B cell (primary cell): ENCODE measurements around the gene CD79A. TPM values are rescaled to one million over a fixed set of nuclear protein-coding genes. Genes with fewer than 3 reads are reported as not detected.
"Not testable (repeated sequence)": the region's sequence is repeated elsewhere in the genome, so short reads cannot be mapped to it uniquely, and the experiment has no call there.

ENCODE experiments used
- ATAC-seq: fragments of 200-7000 bp; cut with Tn5 transposase; one replicate; pipeline ENCODE4 v1.10.0; 2021; ENCODE audit warnings: low read depth, mild to moderate bottlenecking, moderate number of reproducible peaks, moderate library complexity
- CTCF ChIA-PET: fragments of 350-600 bp; sonication (Branson Sonifier 250); formaldehyde crosslinking; loops from one replicate; lab custom pipeline; 2021; ENCODE audit warnings: antibody characterized with exemption, inconsistent platforms; lab: Charles Lee
- POLR2A ChIA-PET: fragments of 350-600 bp; sonication (Branson Sonifier 250); formaldehyde crosslinking; loops from one replicate; lab custom pipeline; 2021; ENCODE audit warnings: antibody characterized with exemption; lab: Charles Lee
- DNase-seq: peaks from one replicate; pipeline ENCODE4 v3.0.0; 2013
- H2AFZ ChIP-seq: 2 replicates; pipeline ENCODE4 v1.6.1; 2012; ENCODE audit warnings: mild to moderate bottlenecking, low read depth, low read length; ENCODE audit not compliant: insufficient read depth, poor library complexity, severe bottlenecking
- H3K27ac ChIP-seq, 2 donors: 1 replicate in 1 of 2; 2 replicates in 1 of 2; pipeline ENCODE4 v1.5.1; 2012 to 2013; ENCODE audit warnings: low read length in 2 of 2, mild to moderate bottlenecking in 2 of 2, moderate library complexity in 1 of 2
- H3K27me3 ChIP-seq, 4 experiments: fragments of 200-600 bp in 1 of 4; sonication (generic) in 1 of 4; replicated peaks in 1 of 4; 1 replicate in 2 of 4; 2 replicates in 2 of 4; pipeline versions ENCODE4 v1.6.1 to v1.7.0; 2013 to 2016; ENCODE audit warnings: low read length in 3 of 4, mild to moderate bottlenecking in 2 of 4, mixed read lengths in 1 of 4, moderate library complexity in 1 of 4; ENCODE audit not compliant: insufficient read depth in 4 of 4, control insufficient read depth in 3 of 4; ENCODE audit errors: control extremely low read depth in 1 of 4
- H3K36me3 ChIP-seq, 2 experiments: replicated peaks in 1 of 2; 1 replicate in 1 of 2; 2 replicates in 1 of 2; pipeline versions ENCODE4 v1.6.1 to v1.7.1; 2013; ENCODE audit warnings: low read length in 1 of 2; ENCODE audit not compliant: insufficient read depth in 2 of 2, control insufficient read depth in 1 of 2; ENCODE audit errors: control extremely low read depth in 1 of 2, extremely low read depth in 1 of 2
- H3K4me1 ChIP-seq, 2 donors: fragments of 200-600 bp in 1 of 2; sonication (generic) in 1 of 2; 1 replicate in 1 of 2; 2 replicates in 1 of 2; pipeline versions ENCODE4 v1.5.1 to v1.6.1; 2013 to 2017; ENCODE audit warnings: low read length in 2 of 2; ENCODE audit not compliant: control insufficient read depth in 2 of 2, insufficient read depth in 2 of 2
- H3K4me2 ChIP-seq: replicated peaks from 2 replicates; pipeline ENCODE3; 2012; ENCODE audit warnings: mild to moderate bottlenecking, low read depth, low read length; ENCODE audit not compliant: poor library complexity, severe bottlenecking
- H3K4me3 ChIP-seq, 5 experiments: fragments of 200-600 bp in 1 of 5; sonication (generic) in 1 of 5; 1 replicate in 3 of 5; 2 replicates in 2 of 5; pipeline versions ENCODE4 v1.5.1 to v1.7.0; 2011 to 2016; ENCODE audit warnings: low read length in 4 of 5, mild to moderate bottlenecking in 4 of 5, low read depth in 2 of 5, control low read depth in 1 of 5, moderate library complexity in 1 of 5; ENCODE audit not compliant: insufficient read depth in 1 of 5; ENCODE audit errors: control extremely low read depth in 1 of 5, extremely low read depth in 1 of 5
- H3K79me2 ChIP-seq: fragments of 200-600 bp; sonication (generic); one replicate; pipeline ENCODE4 v1.6.0; 2016; ENCODE audit warnings: low read length; ENCODE audit not compliant: control insufficient read depth, insufficient read depth
- H3K9ac ChIP-seq: fragments of 200-600 bp; sonication (generic); 2 replicates; pipeline ENCODE4 v1.6.1; 2017; ENCODE audit warnings: mild to moderate bottlenecking, low read length, moderate library complexity
- H3K9me3 ChIP-seq, 3 donors: one replicate each; pipeline versions ENCODE4 v1.6.1 to v1.7.1; 2013; ENCODE audit warnings: low read length in 2 of 3; ENCODE audit not compliant: control insufficient read depth in 2 of 3, insufficient read depth in 1 of 3; ENCODE audit errors: control extremely low read depth in 1 of 3
- H4K20me1 ChIP-seq: 2 replicates; pipeline ENCODE4 v1.6.0; 2012; ENCODE audit warnings: mild to moderate bottlenecking, low read length; ENCODE audit not compliant: insufficient read depth, control insufficient read depth, poor library complexity, severe bottlenecking
- H3K27ac Mint-ChIP-seq: one replicate; pipeline ENCODE4 v1.8.0; 2021; ENCODE audit warnings: mixed read lengths
- H3K27me3 Mint-ChIP-seq: one replicate; pipeline ENCODE4 v1.8.0; 2021; ENCODE audit warnings: mixed read lengths
- H3K4me1 Mint-ChIP-seq: one replicate; pipeline ENCODE4 v1.8.0; 2021; ENCODE audit warnings: mixed read lengths
- H3K4me3 Mint-ChIP-seq: one replicate; pipeline ENCODE4 v1.8.0; 2021; ENCODE audit warnings: mixed read lengths
- H3K9me3 Mint-ChIP-seq: one replicate; pipeline ENCODE4 v1.8.0; 2022; ENCODE audit warnings: mixed read lengths; ENCODE audit not compliant: insufficient read depth
- EZH2 ChIP-seq: IDR thresholded peaks from 2 replicates; pipeline ENCODE4 v1.6.1; 2012; ENCODE audit warnings: borderline replicate concordance, low read depth, mild to moderate bottlenecking, moderate library complexity, low read length; ENCODE audit not compliant: insufficient read depth, poor library complexity, severe bottlenecking
- WGBS: methylation state at CpG from one replicate; pipeline ENCODE4 v1.1.5; 2013; ENCODE audit warnings: missing lambda C conversion rate; ENCODE audit not compliant: insufficient coverage; 5-methylcytosine and 5-hydroxymethylcytosine counted together
- intact Hi-C: fragments of 100-400 bp; cut with micrococcal nuclease; formaldehyde crosslinking; loops from one replicate; pipeline ENCODE4 v1.10.0; 2022
- polyA plus RNA-seq: library from polyadenylated mRNA; depleted of rRNA; stranded (reverse); fragments of >200 nt; gene quantifications from 2 replicates; pipeline ENCODE4 v1.2.3, GENCODE V29; 2012
- total RNA-seq, 2 donors: library from RNA; stranded (reverse); fragments of 120-200 nt in 1 of 2; gene quantifications; 1 replicate in 1 of 2; 2 replicates in 1 of 2; pipeline versions ENCODE4 v1.2.3 to v1.2.4, GENCODE V29; 2013 to 2022
- TF ChIP-seq, protein P1 (sequence below): fragments of 200-600 bp; IDR thresholded peaks from one replicate; pipeline ENCODE4 v1.8.0; 2022; ENCODE audit warnings: antibody characterized with exemption, mild to moderate bottlenecking

Gene CD79A
- total and polyA plus RNA-seq, 2 donors (not counting 1 experiment from before 2014, with no cell fraction given) = 1,280 to 1,471 TPM

DNA sequence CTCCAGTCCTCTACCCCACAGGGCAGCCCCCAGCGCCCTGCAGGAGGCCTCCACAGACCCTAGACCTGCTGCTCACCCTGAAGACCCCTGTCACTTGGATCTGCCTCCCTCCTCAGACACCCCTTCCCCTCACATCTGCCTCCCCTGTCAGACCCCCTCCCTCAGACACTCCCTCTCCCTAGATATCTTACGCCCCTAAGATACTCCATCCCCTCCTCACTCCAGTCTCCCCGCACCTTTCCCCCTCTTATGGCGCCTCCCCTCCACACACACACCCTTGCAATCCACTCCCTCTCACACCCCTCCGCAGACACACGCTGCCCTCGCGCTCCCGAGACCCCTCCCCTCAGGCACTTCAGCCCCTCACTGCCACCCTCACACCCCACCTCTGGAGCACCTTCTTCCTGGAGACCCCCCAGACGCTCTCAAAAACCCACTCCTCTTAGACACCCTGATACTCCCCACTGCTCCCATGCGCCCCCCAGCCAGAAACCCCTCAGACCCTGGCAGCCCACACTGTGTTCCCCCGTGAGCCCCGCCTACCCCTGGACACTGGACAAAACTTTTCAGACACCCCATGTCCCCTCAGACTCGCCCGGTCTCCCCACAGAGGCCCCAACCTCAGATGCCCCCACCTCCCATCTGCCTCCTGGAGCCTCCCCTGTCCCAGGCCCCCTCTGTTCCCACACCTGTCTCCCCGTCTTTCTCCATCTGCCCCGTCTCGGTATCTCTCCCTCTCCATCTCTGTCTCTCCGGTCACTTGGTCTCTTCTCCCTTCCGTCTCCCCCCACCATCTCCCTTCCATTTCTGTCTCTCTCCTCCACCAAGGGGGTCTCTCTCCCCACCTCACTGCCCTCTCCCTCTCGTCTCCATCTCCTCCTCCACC lies 36.7 kb downstream of the CD79A start:
- Histone ChIP-seq H2AFZ (no peak overlapping the region), H3K36me3 (no peaks in the 10 kb centered on the region), H3K27ac (no peak overlapping the region), H4K20me1 (peaks cover 54% of the 10 kb centered on the region), H3K4me2 (peak overlapping the region; percentile 58), H3K4me1 (peaks cover 44 to 46% of the 10 kb centered on the region in 2 donors), H3K27me3 (peaks cover 0 to 63% (median 39%) of the 10 kb centered on the region in 4 experiments), H3K9ac (no peak overlapping the region), H3K9me3 (peaks cover 0 to 18% (median 0%) of the 10 kb centered on the region in 3 donors), H3K4me3 (no peak overlapping the region), H3K79me2 (no peaks in the 10 kb centered on the region)
- DNase-seq (no peak), ATAC-seq (no peak)
- H3K4me3 Mint-ChIP-seq = peak overlapping the region; percentile 24
- ChIA-PET CTCF (no interaction called here), POLR2A (no interaction called here)
- TF ChIP-seq EZH2 = peak; percentile 67
- TF ChIP-seq, protein P1, sequence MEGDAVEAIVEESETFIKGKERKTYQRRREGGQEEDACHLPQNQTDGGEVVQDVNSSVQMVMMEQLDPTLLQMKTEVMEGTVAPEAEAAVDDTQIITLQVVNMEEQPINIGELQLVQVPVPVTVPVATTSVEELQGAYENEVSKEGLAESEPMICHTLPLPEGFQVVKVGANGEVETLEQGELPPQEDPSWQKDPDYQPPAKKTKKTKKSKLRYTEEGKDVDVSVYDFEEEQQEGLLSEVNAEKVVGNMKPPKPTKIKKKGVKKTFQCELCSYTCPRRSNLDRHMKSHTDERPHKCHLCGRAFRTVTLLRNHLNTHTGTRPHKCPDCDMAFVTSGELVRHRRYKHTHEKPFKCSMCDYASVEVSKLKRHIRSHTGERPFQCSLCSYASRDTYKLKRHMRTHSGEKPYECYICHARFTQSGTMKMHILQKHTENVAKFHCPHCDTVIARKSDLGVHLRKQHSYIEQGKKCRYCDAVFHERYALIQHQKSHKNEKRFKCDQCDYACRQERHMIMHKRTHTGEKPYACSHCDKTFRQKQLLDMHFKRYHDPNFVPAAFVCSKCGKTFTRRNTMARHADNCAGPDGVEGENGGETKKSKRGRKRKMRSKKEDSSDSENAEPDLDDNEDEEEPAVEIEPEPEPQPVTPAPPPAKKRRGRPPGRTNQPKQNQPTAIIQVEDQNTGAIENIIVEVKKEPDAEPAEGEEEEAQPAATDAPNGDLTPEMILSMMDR = no peak
- peaks cover 18% of the 10 kb centered on the region for H3K27me3 Mint-ChIP-seq
- H3K4me1 Mint-ChIP-seq = peaks cover 38% of the 10 kb centered on the region
- intact Hi-C loops = loop anchor here (2.0 kb wide), 1 partner anchor 15 kb away; the partner anchor contains the start of gene ERFL
- WGBS = 17% methylated on average over 21 of the region's 21 CpGs
- H3K27ac Mint-ChIP-seq = no peak overlapping the region
- no peaks in the 10 kb centered on the region for H3K9me3 Mint-ChIP-seq

DNA sequence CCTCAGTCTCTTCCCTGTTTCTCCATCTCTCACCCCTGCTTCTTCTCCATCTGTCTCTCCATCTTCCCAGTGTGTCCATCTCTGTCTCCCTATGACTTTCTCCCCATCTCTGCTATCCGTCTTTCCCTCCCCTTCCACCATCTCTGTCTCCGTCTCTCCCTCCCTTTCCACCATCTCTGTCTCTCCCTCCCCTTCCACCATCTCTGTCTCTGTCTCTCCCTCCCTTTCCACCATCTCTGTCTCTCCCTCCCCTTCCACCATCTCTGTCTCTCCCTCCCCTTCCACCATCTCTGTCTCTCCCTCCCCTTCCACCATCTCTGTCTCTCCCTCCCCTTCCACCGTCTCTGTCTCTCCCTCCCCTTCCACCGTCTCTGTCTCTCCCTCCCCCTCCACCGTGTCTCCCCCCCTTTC lies 37.4 kb downstream of the CD79A start:
- WGBS = no CpG with 5 or more reads among the region's 5 CpGs
- H3K4me3 ChIP-seq, H3K36me3 ChIP-seq, H3K9ac ChIP-seq, POLR2A ChIA-PET, H3K27ac Mint-ChIP-seq, H2AFZ ChIP-seq, H3K9me3 Mint-ChIP-seq, H3K79me2 ChIP-seq, H3K27ac ChIP-seq, CTCF ChIA-PET, ATAC-seq, DNase-seq: not testable (repeated sequence)
- peaks cover 18% of the 10 kb centered on the region for H3K27me3 Mint-ChIP-seq
- Histone ChIP-seq H3K4me1 (peaks cover 44 to 46% of the 10 kb centered on the region in 2 donors), H3K27me3 (peaks cover 0 to 65% (median 42%) of the 10 kb centered on the region in 4 experiments), H3K4me2 (peak overlapping the region; percentile 83), H4K20me1 (peaks cover 47% of the 10 kb centered on the region), H3K9me3 (peaks cover 0 to 18% (median 0%) of the 10 kb centered on the region in 3 donors)
- peaks cover 36% of the 10 kb centered on the region for H3K4me1 Mint-ChIP-seq
- H3K4me3 Mint-ChIP-seq = peak overlapping the region; percentile 10
- intact Hi-C loops = loop anchor here (2.0 kb wide), 1 partner anchor 14 kb away; the partner anchor contains the start of gene ERFL
